Stimulated activated CD4-positive, alpha-beta T cell treated with anti-CD3 and anti-CD28 coated beads, Interleukin-15, amount 100 ng/mL, for 48 hours (primary cell): ENCODE results near the gene PPIF.

ENCODE experiments used
- DNase-seq, 2 donors: peaks; one replicate each; pipeline ENCODE4 v3.0.0-alpha.2; 2020; ENCODE audit warnings: low read depth in 2 of 2

PPIF gene

GRCh38 chr10:79401015-79401921, 54.0 kb downstream of the PPIF start:
- DNase-seq, result no peak

- no peak for DNase-seq
Measured at GRCh38 chr10:79402625-79402946, 55.3 kb downstream of the PPIF start.

- no peak for DNase-seq
Measured at GRCh38 chr10:79402951-79403350, 55.7 kb downstream of the PPIF start.

GRCh38 chr10:79403441-79404230, 56.4 kb downstream of the PPIF start:
- no peak for DNase-seq

GRCh38 chr10:79404231-79404609, 57.0 kb downstream of the PPIF start:
- no peak for DNase-seq

- DNase-seq, result no peak
Measured at GRCh38 chr10:79404690-79405131, 57.4 kb downstream of the PPIF start.
